SIG-M5 (cell line): ENCODE results near the gene HDAC8.
"Not testable (repeated sequence)": the region's sequence is repeated elsewhere in the genome, so short reads cannot be mapped to it uniquely, and the experiment has no call there.

Source experiments
- DNase-seq: peaks from one replicate; lab custom pipeline; 2025; lab: John Stamatoyannopoulos, UW

HDAC8 gene

GRCh38 chrX:72532366-72532765, 40.3 kb downstream of the HDAC8 start:
- no peak for DNase-seq

- DNase-seq, result peak; percentile 64
Measured at GRCh38 chrX:72526534-72527508, 45.8 kb downstream of the HDAC8 start.

- no peak for DNase-seq
Measured at GRCh38 chrX:72498782-72499181, 73.9 kb downstream of the HDAC8 start.

- DNase-seq, result no peak
Measured at GRCh38 chrX:72495046-72495445, 77.6 kb downstream of the HDAC8 start.

GRCh38 chrX:72492499-72492898, 80.1 kb downstream of the HDAC8 start:
- DNase-seq, result no peak

GRCh38 chrX:72490221-72490620, 82.4 kb downstream of the HDAC8 start:
- DNase-seq, result not testable (repeated sequence)

GRCh38 chrX:72487661-72488060, 85.0 kb downstream of the HDAC8 start:
- no peak for DNase-seq

- DNase-seq, result no peak
Measured at GRCh38 chrX:72479324-72480274, 93.0 kb downstream of the HDAC8 start.

- no peak for DNase-seq
Measured at GRCh38 chrX:72478853-72479252, 93.8 kb downstream of the HDAC8 start.

- DNase-seq, result no peak
Measured at GRCh38 chrX:72478351-72478750, 94.3 kb downstream of the HDAC8 start.

GRCh38 chrX:72477781-72478181, 94.9 kb downstream of the HDAC8 start:
- DNase-seq, result no peak

- no peak for DNase-seq
Measured at GRCh38 chrX:72477376-72477775, 95.3 kb downstream of the HDAC8 start.

GRCh38 chrX:72475952-72476668, 96.5 kb downstream of the HDAC8 start:
- no peak for DNase-seq

GRCh38 chrX:72475338-72475737, 97.3 kb downstream of the HDAC8 start:
- no peak for DNase-seq

- no peak for DNase-seq
Measured at GRCh38 chrX:72470532-72471223, 102.0 kb downstream of the HDAC8 start.

- DNase-seq, result no peak
Measured at GRCh38 chrX:72470117-72470516, 102.5 kb downstream of the HDAC8 start.

- DNase-seq, result no peak
Measured at GRCh38 chrX:72468607-72469006, 104.0 kb downstream of the HDAC8 start.

GRCh38 chrX:72467135-72467534, 105.5 kb downstream of the HDAC8 start:
- no peak for DNase-seq

- DNase-seq, result no peak
Measured at GRCh38 chrX:72466493-72466892, 106.2 kb downstream of the HDAC8 start.

GRCh38 chrX:72465889-72466288, 106.8 kb downstream of the HDAC8 start:
- DNase-seq, result no peak

GRCh38 chrX:72461766-72462165, 110.9 kb downstream of the HDAC8 start:
- no peak for DNase-seq
